ENCODE results near the gene DMRTC1. TPM values are rescaled to one million over a fixed set of nuclear protein-coding genes. Genes with fewer than 3 reads are reported as not detected.
"Not testable (repeated sequence)": the region's sequence is repeated elsewhere in the genome, so short reads cannot be mapped to it uniquely, and the experiment has no call there.

Gene DMRTC1
- total RNA-seq, 1 donor from 2014 or later = not detected

GRCh38 chrX:72912315-72912714 lies 31.3 kb downstream of the DMRTC1 start, which contains the start of gene FAM236C:
TSS of gene FAM236C (plus strand) at chrX:72912615. CDS start at chrX:72912715, 100 bp downstream.
- not testable (repeated sequence) for H3K27me3 Mint-ChIP-seq (ENCODE audit: unreplicated experiment)

GRCh38 chrX:72889740-72890139 lies 53.9 kb downstream of the DMRTC1 start:
- not testable (repeated sequence) for H3K4me1 Mint-ChIP-seq (ENCODE audit: unreplicated experiment); H3K9me3 Mint-ChIP-seq (ENCODE audit: unreplicated experiment); H3K27me3 Mint-ChIP-seq (ENCODE audit: unreplicated experiment); H3K4me3 Mint-ChIP-seq (ENCODE audit: unreplicated experiment); DNase-seq (ENCODE audit: extremely low spot score, unreplicated experiment); H3K27ac Mint-ChIP-seq (ENCODE audit: unreplicated experiment); H3K36me3 Mint-ChIP-seq (ENCODE audit: unreplicated experiment)

More at GRCh38 chrX:72912315-72912714, 31.3 kb downstream of the DMRTC1 start, which contains the start of gene FAM236C:
- H3K4me3 Mint-ChIP-seq (ENCODE audit: unreplicated experiment); DNase-seq (ENCODE audit: extremely low spot score, unreplicated experiment); H3K27ac Mint-ChIP-seq (ENCODE audit: unreplicated experiment); H3K4me1 Mint-ChIP-seq (ENCODE audit: unreplicated experiment); H3K36me3 Mint-ChIP-seq (ENCODE audit: unreplicated experiment); H3K9me3 Mint-ChIP-seq (ENCODE audit: unreplicated experiment): not testable (repeated sequence)

GRCh38 chrX:72882898-72883297 lies 60.7 kb downstream of the DMRTC1 start:
- H3K36me3 Mint-ChIP-seq (ENCODE audit: unreplicated experiment); DNase-seq (ENCODE audit: extremely low spot score, unreplicated experiment); H3K9me3 Mint-ChIP-seq (ENCODE audit: unreplicated experiment); H3K27ac Mint-ChIP-seq (ENCODE audit: unreplicated experiment); H3K4me3 Mint-ChIP-seq (ENCODE audit: unreplicated experiment); H3K4me1 Mint-ChIP-seq (ENCODE audit: unreplicated experiment); H3K27me3 Mint-ChIP-seq (ENCODE audit: unreplicated experiment): not testable (repeated sequence)

- H3K4me1 Mint-ChIP-seq (ENCODE audit: unreplicated experiment); H3K27ac Mint-ChIP-seq (ENCODE audit: unreplicated experiment); H3K4me3 Mint-ChIP-seq (ENCODE audit: unreplicated experiment); H3K9me3 Mint-ChIP-seq (ENCODE audit: unreplicated experiment); H3K36me3 Mint-ChIP-seq (ENCODE audit: unreplicated experiment); DNase-seq (ENCODE audit: extremely low spot score, unreplicated experiment); H3K27me3 Mint-ChIP-seq (ENCODE audit: unreplicated experiment): not testable (repeated sequence)
Measured at GRCh38 chrX:72837532-72837931, 106.1 kb downstream of the DMRTC1 start.

- H3K4me3 Mint-ChIP-seq (ENCODE audit: unreplicated experiment); DNase-seq (ENCODE audit: extremely low spot score, unreplicated experiment); H3K36me3 Mint-ChIP-seq (ENCODE audit: unreplicated experiment); H3K27ac Mint-ChIP-seq (ENCODE audit: unreplicated experiment); H3K9me3 Mint-ChIP-seq (ENCODE audit: unreplicated experiment); H3K27me3 Mint-ChIP-seq (ENCODE audit: unreplicated experiment); H3K4me1 Mint-ChIP-seq (ENCODE audit: unreplicated experiment): not testable (repeated sequence)
Measured at GRCh38 chrX:72830701-72831100, 112.9 kb downstream of the DMRTC1 start.

Other genes starting within 250 kb of the DMRTC1 start
- 1.9 and 2.6 TPM in 2 replicates for gene PHKA1, start 229.5 kb downstream of the DMRTC1 start, total RNA-seq
- gene DMRTC1B, start 166.9 kb downstream of the DMRTC1 start, total RNA-seq = not detected in 2 replicates
- gene FAM236B, start 161.2 kb downstream of the DMRTC1 start, total RNA-seq = not detected in 2 replicates
- not detected in 2 replicates for gene FAM236D, start 135.6 kb downstream of the DMRTC1 start, total RNA-seq
- gene FAM236C, start 31.2 kb downstream of the DMRTC1 start, total RNA-seq = not detected in 2 replicates
- gene FAM236A, start 5.6 kb downstream of the DMRTC1 start, total RNA-seq = not detected in 2 replicates
- gene PABPC1L2B, start 59.1 kb upstream of the DMRTC1 start, total RNA-seq = not detected in 2 replicates
- gene PABPC1L2A, start 135.7 kb upstream of the DMRTC1 start, total RNA-seq = not detected in 2 replicates